HG03280 (cell line): ENCODE measurements around the gene HHEX.
"Not testable (repeated sequence)": the region's sequence is repeated elsewhere in the genome, so short reads cannot be mapped to it uniquely, and the experiment has no call there.

Experiments
- ATAC-seq: cut with Tn5 transposase; IDR thresholded peaks from one replicate; pipeline ENCODE4 v1.9.1; 2021; ENCODE audit warnings: mild to moderate bottlenecking, moderate library complexity; ENCODE audit not compliant: unreplicated experiment

The HHEX gene

DNA sequence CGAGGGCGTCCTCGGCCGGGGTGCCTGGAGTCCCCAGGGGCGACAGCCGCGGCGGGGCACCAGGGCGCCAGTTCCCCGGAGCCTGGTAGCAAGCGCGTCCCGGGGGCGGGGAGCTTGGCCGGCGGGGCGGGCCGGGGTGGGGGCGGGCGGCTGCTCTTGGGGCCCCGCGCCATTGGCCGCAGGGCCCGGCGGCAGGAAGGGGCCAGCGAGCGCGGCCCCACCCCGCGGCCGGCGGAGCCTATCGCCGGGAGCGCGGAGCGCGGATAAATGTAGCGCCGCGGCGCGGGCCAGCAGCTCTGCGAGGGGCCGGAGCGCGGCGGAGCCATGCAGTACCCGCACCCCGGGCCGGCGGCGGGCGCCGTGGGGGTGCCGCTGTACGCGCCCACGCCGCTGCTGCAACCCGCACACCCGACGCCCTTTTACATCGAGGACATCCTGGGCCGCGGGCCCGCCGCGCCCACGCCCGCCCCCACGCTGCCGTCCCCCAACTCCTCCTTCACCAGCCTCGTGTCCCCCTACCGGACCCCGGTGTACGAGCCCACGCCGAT, at the start of gene HHEX:
Gene HHEX (plus strand): TSS at position 293 of the 548 bp plus-strand sequence. CDS start 32 bp downstream, at position 325.
- ATAC-seq = peak; percentile 53

DNA sequence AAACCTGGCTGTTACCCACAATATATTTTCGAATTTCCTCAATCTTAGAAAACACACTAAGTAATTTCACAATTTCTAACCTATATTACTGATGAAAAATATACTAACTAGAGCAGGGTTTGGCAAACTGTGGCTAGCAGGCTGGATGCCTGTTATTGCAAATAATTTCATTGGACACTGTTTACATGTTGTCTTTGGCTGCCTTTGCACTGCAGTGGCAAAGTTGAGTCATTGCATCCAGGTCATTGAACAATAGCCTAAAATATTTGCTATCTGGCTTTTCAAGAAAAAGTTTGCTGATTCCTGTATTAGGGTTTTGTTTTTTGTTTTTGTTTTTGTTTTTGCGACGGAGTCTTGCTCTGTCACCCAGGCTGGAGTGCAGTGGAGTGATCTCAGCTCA, 49.6 kb upstream of the HHEX start:
- no peak for ATAC-seq

DNA sequence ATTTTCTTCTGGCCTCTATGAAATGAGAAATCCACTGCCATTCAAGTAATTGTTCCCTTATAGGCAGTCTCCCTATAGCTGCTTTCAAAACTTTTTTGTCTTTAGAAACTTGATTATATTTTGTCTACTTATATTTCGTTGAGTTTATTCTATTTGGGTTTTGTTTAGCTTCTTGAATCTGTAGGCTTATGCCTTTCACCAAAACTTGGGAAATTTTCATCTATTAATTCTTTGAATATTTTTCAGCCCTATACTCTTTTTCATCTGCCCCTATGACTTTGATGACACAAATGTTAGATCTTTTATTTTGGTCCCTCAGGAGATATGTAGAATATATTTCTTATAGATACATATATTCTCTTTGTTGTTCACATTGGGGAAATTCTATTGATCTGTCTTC, 48.3 kb upstream of the HHEX start:
- no peak for ATAC-seq

DNA sequence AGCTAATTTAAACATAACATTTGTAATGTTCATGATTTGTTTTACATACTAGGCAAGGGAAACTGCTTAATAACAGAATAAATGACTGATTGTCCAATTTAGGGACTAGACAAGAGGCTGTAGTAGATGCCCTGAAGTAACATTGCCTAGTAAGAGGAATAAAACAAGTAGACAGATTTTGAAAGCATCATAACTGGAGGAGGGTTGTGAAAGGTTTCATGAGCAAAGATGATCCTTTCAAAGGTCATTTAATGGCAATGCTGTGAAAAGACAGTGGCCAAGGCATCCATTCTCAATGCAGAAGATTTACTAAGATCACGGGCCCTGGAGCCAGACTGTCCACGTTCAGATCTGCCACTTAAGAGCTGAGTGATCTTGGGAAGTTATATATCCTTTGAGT, 44.8 kb upstream of the HHEX start:
- ATAC-seq = no peak

DNA sequence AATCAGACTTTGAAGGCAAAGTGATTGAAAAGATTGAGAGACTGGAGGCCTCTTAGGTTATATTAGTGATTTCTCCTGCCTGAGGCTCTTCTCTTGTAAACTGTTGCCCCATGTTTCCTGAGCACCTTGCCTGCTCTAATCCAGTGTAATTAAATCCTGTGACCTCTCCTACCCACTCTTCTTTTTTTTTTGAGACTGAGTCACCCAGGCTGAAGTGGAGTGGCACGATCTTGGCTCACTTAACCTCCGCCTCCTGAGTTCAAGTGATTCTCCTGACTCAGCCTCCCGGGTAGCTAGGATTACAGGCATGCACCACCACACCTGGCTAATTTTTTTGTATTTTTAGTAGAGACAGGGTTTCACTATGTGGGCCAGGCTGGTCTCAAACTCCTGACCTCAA, 38.9 kb upstream of the HHEX start:
- ATAC-seq = not testable (repeated sequence)

DNA sequence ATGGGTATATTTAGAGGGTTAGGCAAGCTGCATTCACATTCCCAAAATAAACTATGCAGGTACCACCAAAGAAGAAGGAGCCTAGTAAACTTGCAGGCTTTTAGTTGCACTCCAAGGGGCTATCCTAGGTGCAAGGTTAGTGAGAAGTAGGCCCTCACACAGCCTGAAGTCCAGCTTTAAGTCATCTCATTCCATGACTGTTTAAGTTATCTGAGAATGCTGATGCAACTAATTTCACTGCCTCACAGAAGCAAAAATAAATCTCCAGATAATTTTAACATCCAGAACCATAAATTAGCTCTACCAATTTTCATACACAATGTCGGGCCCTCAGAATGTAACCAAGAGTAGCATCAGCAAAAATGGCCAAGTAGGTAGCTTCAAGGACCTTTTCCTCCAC, 34.3 kb upstream of the HHEX start:
- no peak for ATAC-seq

DNA sequence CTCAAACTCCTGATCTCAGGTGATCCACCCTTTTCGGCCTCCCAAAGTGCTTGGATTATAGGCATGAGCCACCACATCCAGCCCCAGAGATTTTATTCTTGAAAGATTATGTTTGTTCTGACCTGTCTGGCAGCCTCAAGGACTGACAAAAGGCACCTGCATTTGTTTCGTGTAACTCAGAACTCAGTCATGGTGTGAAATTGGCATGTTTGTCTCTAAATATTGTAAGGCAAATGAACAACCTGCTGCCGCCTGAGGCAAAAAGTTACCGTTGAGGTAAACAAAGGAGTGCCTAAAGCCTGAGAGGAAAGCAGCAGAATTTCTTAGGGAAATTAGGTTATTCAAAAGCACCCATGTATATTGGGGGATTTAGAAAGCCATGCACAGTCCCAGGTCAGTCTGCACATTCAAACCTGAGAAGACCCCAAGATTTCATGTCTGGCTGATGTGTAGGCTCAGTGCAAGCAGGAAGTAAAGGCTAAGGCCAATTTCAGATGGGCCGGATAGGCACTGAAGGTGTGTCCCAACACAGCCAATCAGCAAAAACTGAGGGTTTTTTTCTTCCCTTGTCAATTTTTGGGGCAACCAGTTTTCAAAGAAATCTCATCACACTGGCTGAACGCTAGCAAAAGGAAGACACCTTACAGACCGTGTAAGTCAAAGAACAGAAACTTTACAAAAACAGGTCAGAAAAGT, 33.3 kb upstream of the HHEX start:
- ATAC-seq = no peak

DNA sequence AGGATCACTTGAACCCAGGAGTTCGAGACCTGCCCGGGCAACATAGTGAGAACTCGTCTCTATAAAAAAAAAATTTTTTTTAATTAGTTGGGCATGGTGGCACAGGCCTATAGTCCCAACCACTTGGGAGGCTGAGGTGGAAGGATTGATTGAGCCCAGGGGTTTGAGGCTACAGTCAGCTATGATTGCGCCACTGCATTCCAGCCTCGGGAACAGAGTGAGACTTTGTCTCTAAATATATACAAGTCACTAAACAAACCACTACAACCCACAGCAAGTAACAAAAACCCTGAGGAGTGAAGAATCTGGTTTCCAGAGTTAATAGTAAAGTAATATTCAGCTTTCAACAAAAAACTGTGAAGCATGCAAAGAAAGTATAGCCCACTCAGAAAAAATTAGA, 32.7 kb upstream of the HHEX start:
- ATAC-seq = no peak

DNA sequence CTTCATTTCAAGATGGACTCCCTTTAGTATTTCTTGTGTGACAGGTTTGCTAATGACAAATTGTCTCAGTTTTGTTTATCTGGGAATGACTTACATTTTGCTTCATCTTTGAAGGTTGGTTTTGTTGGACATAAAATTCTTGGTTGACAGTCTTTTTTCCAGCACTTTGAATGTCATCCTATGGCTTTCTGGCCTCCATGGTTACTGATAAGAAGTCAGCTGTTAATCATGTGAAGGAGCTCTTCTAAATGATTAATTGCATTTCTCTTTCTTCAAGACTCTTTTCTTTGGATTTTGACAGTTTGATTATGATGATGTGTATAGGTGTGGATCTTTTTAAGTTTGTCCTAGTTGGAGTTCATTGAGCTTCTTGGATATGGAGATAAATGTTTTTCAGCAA, 26.9 kb upstream of the HHEX start:
- ATAC-seq = no peak

DNA sequence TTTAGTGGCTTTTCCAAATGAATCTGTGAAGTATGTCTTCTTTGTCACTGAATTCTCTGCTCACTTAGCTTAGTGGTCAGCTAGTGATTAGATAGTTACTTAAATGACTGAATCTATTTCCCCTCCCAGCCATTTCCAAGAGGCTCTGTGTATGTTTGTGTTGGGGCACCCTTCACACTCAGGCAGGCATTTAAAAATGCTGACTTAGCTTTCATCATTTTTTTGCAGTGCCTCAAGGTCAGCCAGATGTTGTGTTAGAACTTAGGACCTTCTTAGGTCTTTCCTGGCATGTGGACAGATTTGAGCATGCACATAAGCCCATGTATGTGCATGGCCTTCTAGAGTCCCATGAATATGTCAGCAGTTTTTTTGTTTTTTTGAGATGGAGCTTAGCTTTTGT, 25.4 kb upstream of the HHEX start:
- no peak for ATAC-seq

DNA sequence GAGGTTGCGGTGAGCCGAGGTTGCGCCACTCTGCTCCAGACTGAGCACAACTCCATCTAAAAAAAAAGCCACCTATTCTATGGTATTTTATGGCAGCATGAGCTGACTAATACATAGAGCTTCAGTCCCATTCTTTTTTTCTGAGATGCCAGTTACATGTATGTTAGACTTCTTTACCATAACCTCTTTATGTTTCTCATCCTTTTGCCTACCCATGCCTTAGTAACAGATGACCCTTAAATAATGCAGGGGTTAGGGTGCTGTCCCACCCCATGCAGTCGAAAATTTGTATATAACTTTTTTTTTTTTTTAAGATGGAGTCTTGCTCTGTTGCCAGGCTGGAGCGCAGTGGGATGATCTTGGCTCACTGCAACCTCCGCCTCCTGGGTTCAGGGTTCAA, 22.7 kb upstream of the HHEX start:
- ATAC-seq = no peak

DNA sequence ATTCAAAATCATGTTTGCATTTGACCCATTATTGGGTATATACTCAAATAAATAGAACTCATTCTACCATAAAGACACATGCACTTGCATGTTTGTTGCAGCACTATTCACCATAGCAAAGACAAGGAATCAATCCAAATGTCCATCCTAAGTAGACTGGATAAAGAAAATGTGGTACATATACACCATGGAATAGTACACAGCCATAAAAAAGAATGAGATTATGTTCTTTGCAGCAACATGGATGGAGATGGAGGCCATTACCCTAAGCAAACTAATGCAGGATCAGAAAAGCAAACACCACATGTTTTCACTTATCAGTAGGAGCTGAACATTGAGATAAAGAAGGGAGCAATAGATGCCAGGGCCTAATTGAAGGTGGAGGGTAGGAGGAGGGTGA, 12.0 kb upstream of the HHEX start:
- no peak for ATAC-seq

DNA sequence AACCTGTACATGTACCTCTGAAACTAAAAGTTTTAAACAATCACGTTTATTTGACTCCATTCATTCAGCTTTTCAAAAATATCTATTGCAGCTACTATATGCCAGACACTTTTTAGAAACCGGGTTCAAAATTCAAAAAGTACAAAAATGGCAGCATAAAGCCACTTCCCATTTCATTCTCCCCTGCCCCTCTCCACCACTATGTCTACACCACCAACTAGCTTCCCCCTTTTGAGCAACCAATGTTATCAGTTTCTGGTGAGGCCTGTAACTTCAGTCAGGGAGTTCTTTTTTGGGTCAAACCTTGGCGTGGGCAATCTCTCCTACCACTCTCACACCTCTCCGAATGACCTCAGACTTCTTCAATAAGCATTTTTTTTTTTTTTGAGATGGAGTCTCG, 11.5 kb upstream of the HHEX start:
- no peak for ATAC-seq

DNA sequence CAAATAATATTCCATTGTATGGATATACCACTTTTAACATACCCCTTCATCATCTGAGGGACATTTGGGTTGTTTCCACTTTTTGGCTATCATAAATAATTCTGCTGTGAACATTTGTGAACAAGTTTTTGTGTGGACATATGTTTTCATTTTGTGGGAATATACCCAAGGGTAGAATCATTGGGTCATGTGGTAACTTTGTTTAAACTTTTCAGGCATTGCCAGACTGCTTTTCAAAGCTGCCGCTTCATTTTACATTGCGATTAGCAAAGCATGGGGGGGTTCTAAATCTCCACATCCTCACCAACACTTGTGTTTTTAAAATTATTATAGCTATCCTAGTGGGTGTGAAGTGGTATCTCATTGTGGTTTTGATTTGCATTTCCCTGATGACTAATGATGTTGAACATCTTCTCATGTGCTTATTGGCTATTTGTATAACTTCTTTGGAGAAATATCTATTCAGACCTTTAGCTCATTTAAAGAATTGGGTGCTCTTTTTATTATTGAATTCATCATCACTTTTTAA, 8.4 kb upstream of the HHEX start:
- ATAC-seq = no peak

DNA sequence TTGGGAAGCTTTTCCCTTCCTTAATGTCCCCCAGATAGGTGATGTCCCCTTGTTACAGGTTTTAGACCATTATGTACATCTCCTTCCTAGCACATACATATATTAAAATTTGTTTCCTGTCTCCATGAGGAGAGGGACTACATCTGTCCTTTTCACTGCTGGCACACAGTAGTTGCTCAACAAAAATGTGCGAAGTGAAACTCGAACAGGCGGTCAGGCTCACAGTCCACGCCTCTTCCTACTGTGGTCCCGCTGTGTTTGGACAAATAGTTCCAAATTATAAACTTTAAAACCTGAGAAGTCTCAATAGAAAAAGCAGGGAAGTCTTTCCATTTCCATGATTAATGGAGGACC, 1.2 kb upstream of the HHEX start:
- ATAC-seq = no peak

DNA sequence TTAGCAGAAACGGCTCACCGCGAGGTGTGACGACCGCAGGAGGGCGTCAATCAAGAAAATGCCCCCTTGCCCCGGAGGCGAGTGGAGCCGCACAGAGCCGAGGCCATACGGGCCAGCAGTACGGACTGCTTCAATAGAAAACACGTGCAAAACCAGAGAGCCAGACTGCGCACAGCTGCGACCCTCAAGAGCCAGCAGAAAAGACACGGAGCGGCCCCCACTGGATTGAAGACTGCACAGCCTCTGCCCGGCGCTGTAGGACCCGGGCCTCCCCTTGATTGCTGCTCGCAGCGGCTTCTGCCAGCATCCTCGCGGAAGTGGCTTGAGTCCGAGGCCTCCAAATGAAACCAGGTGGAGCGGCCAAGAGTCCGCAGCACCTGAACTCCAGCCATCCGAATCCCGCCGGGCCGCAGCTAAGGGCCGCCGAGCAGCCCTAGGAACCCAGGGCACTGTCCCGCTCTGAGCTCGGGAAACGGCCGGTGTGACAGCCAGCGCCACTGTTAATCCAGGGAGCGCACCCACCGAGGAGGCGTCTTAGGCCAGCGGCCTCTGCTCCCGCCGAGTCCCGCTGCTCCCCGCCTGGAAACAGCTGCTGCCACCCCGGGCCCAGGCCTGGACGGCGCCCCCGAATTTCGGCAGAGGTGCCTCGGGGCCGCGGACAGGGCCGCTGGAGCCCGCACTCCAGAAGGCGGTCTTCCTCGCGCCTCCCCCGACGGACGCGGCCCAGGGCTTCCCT, 660 bp upstream of the HHEX start:
- peak; percentile 23 for ATAC-seq

DNA sequence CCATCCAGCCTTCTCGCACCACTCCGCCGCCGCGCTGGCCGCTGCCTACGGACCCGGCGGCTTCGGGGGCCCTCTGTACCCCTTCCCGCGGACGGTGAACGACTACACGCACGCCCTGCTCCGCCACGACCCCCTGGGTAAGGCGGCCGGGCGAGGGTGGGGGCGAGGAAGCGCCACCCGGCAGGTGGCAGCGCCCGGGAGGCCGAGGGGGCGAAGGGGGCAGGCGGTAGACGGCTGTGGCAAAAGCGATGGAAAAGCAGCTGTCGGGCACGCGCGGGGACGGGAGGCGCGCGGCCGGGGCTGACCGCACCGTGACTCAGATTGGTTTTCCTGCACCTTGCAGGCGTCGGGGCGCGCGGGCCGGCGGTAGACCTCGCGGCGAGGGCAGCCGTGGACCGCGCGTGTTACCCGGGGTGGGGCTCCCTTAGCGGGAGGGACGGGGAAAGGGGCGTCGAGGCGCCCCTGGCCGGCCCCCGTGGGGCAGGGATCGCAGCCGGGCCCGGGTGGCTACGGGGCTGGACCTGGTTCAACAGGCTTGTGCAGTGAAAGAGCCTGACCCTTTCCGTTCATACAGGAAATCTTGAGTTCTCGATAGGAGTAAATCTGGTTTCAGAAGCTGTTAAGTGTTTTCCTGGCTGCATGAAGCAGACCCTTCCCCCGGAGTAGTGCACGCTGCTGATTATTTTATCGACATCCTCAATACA, 608 bp downstream of the HHEX start:
- no peak for ATAC-seq

DNA sequence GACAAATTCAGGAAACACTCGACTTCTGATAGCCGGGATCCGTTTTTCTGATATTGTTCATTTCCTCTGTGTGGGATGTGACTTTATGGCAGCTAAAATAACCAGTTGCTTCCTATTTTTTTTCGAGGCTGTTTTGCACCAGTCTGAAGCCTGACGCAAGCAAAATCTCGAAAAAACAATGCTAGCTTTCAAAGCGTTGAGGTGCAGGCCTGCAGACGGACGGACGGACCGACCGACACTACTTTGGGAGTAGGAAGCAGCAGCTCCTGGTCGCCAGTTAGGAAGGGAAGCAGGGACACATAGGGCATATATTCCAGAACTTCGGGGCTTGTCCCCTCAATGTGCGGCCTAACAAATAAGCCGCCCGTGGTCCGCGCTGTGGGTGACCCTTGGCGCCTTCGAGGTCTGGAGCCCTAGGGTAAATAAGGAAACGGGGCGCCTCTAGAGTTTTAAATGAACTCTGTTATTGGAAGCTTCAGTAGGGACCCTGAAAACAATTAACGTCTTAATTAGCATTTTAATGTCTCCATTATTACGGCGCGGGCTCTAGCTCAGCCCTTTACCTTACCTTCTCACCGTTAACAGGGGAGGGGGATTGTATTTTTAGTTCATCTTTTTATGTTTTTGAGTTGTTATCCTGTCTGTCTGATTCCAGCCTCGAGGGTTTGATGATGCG, 1.3 kb downstream of the HHEX start:
- no peak for ATAC-seq

DNA sequence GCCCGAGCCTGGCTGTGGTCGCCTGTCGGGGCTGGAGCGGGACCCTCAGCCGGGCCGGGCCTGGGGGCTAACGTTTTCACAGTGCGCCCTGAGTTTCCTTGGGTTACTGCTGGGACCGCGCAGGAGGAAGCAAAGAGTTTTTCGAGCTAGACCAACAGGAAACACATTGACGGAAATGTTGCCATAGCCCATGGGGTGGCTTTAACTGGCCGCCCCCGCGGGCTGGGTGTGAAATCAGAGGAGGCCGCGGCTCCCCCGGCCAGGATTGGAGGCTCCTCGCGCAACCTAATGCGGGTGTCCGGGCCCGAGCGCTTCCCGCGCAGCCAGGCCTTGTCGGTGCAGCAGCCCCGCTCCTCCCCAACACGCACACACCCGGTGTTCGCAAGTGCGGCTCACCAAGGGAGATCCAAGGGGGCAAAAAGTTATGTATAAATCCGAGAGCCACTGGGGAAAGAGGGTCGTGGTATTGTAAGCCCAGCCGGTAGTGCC, 1.9 kb downstream of the HHEX start:
- ATAC-seq = no peak

DNA sequence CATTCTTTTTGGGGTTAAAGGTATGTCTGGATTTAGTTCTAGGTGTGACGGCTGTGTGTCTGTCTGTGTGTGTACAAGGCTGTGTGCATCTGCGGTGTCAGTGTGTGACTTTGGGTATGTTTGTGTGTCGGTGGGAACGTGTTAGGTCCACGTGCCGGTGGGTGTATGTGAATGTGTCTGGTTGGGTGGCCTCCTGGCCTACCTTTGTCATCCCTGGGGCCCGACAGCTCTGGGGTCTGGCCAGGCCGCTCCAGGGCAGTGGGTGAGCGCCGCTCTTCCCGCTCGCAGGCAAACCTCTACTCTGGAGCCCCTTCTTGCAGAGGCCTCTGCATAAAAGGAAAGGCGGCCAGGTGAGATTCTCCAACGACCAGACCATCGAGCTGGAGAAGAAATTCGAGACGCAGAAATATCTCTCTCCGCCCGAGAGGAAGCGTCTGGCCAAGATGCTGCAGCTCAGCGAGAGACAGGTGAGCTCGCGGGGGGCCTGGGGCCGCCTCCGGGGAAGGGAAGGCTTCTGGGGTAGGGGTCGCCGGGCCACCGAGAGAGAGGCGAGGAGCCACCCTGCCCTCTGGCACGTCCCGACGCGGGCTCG, 2.4 kb downstream of the HHEX start:
- no peak for ATAC-seq
